Retinal pigment epithelial cell (primary cell): ENCODE results near the gene LRP8.
A peak's percentile ranks its signal among the peaks of the same experiment; 100 is the strongest.

Experiments used
- DNase-seq: peaks from one replicate; pipeline ENCODE4 v3.0.0-alpha.2; 2010; ENCODE audit warnings: low read depth
- H3K4me3 ChIP-seq: 2 replicates; pipeline ENCODE4 v1.5.1; 2011; ENCODE audit warnings: mild to moderate bottlenecking, low read length, control low read depth, moderate library complexity
- CTCF ChIP-seq: conservative IDR thresholded peaks from 2 replicates; pipeline ENCODE4 v1.5.1; 2011; ENCODE audit warnings: low read depth, low read length, control low read depth, inconsistent platforms

Gene LRP8

GRCh38 chr1:53310847-53311681 lies 16.8 kb downstream of the LRP8 start:
- no peak overlapping the region for H3K4me3 ChIP-seq
- TF ChIP-seq CTCF, result no peak
- no peak for DNase-seq

GRCh38 chr1:53309802-53310201 lies 18.1 kb downstream of the LRP8 start:
- no peak for DNase-seq
- H3K4me3 ChIP-seq, result no peak overlapping the region
- TF ChIP-seq CTCF, result no peak

- no peak overlapping the region for H3K4me3 ChIP-seq
- no peak for TF ChIP-seq CTCF
- DNase-seq, result peak; percentile 71
Observed at GRCh38 chr1:53308506-53308905, 19.4 kb downstream of the LRP8 start.

- no peak for DNase-seq
- TF ChIP-seq CTCF, result no peak
- no peak overlapping the region for H3K4me3 ChIP-seq
Observed at GRCh38 chr1:53307037-53307436, 20.8 kb downstream of the LRP8 start.

GRCh38 chr1:53306168-53306567 lies 21.7 kb downstream of the LRP8 start:
- TF ChIP-seq CTCF, result no peak
- H3K4me3 ChIP-seq, result no peak overlapping the region
- DNase-seq, result no peak

GRCh38 chr1:53305650-53306049 lies 22.2 kb downstream of the LRP8 start:
- H3K4me3 ChIP-seq, result no peak overlapping the region
- DNase-seq, result no peak
- no peak for TF ChIP-seq CTCF

GRCh38 chr1:53304527-53304926 lies 23.3 kb downstream of the LRP8 start:
- no peak for DNase-seq
- TF ChIP-seq CTCF, result no peak
- H3K4me3 ChIP-seq, result no peak overlapping the region
